ENCODE results near the gene PEX14. TPM values are rescaled to one million over a fixed set of nuclear protein-coding genes. Genes with fewer than 3 reads are reported as not detected.

PEX14 gene
- total RNA-seq, 6 experiments from 2014 or later, result 23.1 to 28.4 (median 26.0) TPM

- no peak for TF ChIP-seq CTCF (IDR thresholded peaks at IDR 0.05)
- Mint-ChIP-seq H3K9me3 (no peaks in the 10 kb centered on the region), H3K4me1 (ENCODE audit: low read depth) (peaks cover 2% of the 10 kb centered on the region), H3K36me3 (ENCODE audit: low read depth) (no peaks in the 10 kb centered on the region; the same call in 1 of the 2 replicates), H3K4me3 (no peak overlapping the region), H3K27ac (no peak overlapping the region), H3K27me3 (ENCODE audit: insufficient read depth) (peaks cover 4% of the 10 kb centered on the region)
- no peak for DNase-seq
Observed at GRCh38 chr1:10607228-10607627, 132.5 kb downstream of the PEX14 start.

GRCh38 chr1:10608690-10609089, 133.9 kb downstream of the PEX14 start:
- no peaks in the 10 kb centered on the region for H3K4me1 Mint-ChIP-seq (ENCODE audit: low read depth)
- no peaks in the 10 kb centered on the region; the same call in 1 of the 2 replicates for H3K36me3 Mint-ChIP-seq (ENCODE audit: low read depth)
- DNase-seq, result no peak
- H3K27me3 Mint-ChIP-seq (ENCODE audit: insufficient read depth), result peaks cover 4% of the 10 kb centered on the region
- no peak for TF ChIP-seq CTCF (IDR thresholded peaks at IDR 0.05)
- no peak overlapping the region for H3K4me3 Mint-ChIP-seq
- H3K27ac Mint-ChIP-seq, result no peak overlapping the region
- no peaks in the 10 kb centered on the region for H3K9me3 Mint-ChIP-seq

- no peak for TF ChIP-seq CTCF (IDR thresholded peaks at IDR 0.05)
- Mint-ChIP-seq H3K27ac (no peak overlapping the region), H3K4me3 (no peak overlapping the region), H3K9me3 (no peaks in the 10 kb centered on the region), H3K27me3 (ENCODE audit: insufficient read depth) (peaks cover 4% of the 10 kb centered on the region), H3K4me1 (ENCODE audit: low read depth) (no peaks in the 10 kb centered on the region), H3K36me3 (ENCODE audit: low read depth) (no peaks in the 10 kb centered on the region)
- no peak for DNase-seq
Observed at GRCh38 chr1:10610901-10611600, 136.3 kb downstream of the PEX14 start.

GRCh38 chr1:10612436-10613160, 137.8 kb downstream of the PEX14 start:
- no peak for DNase-seq
- Mint-ChIP-seq H3K36me3 (ENCODE audit: low read depth) (no peaks in the 10 kb centered on the region), H3K27ac (no peak overlapping the region), H3K4me3 (no peak overlapping the region), H3K9me3 (no peaks in the 10 kb centered on the region), H3K27me3 (ENCODE audit: insufficient read depth) (peaks cover 2% of the 10 kb centered on the region), H3K4me1 (ENCODE audit: low read depth) (no peaks in the 10 kb centered on the region)
- no peak for TF ChIP-seq CTCF (IDR thresholded peaks at IDR 0.05)

- H3K9me3 Mint-ChIP-seq, result no peaks in the 10 kb centered on the region
- no peak overlapping the region for H3K27ac Mint-ChIP-seq
- no peak overlapping the region for H3K4me3 Mint-ChIP-seq
- DNase-seq, result no peak
- H3K27me3 Mint-ChIP-seq (ENCODE audit: insufficient read depth), result peaks cover 2% of the 10 kb centered on the region
- no peaks in the 10 kb centered on the region for H3K36me3 Mint-ChIP-seq (ENCODE audit: low read depth)
- TF ChIP-seq CTCF (IDR thresholded peaks at IDR 0.05), result no peak
- H3K4me1 Mint-ChIP-seq (ENCODE audit: low read depth), result no peaks in the 10 kb centered on the region
Observed at GRCh38 chr1:10613340-10613739, 138.6 kb downstream of the PEX14 start.

Data from HFFc6 (cell line).